B cell (primary cell): ENCODE results near the gene SAG.

Experiments
- CTCF ChIP-seq: fragments of 200-600 bp; IDR thresholded peaks from one replicate; pipeline ENCODE4 v1.8.0; 2022; ENCODE audit warnings: antibody characterized with exemption, mild to moderate bottlenecking
- EZH2 ChIP-seq: IDR thresholded peaks from 2 replicates; pipeline ENCODE4 v1.6.1; 2012; ENCODE audit warnings: borderline replicate concordance, low read depth, mild to moderate bottlenecking, moderate library complexity, low read length; ENCODE audit not compliant: insufficient read depth, poor library complexity, severe bottlenecking

- TF ChIP-seq CTCF (peak; percentile 28), EZH2 (no peak)
Measured at GRCh38 chr2:233384015-233384414, 76.4 kb downstream of the SAG start.
